ENCODE data around the gene NFIX. TPM values are rescaled to one million over a fixed set of nuclear protein-coding genes. Genes with fewer than 3 reads are reported as not detected.

NFIX gene
- total and polyA plus RNA-seq, 2 experiments from 2014 or later: 0.06 to 0.14 TPM

DNA sequence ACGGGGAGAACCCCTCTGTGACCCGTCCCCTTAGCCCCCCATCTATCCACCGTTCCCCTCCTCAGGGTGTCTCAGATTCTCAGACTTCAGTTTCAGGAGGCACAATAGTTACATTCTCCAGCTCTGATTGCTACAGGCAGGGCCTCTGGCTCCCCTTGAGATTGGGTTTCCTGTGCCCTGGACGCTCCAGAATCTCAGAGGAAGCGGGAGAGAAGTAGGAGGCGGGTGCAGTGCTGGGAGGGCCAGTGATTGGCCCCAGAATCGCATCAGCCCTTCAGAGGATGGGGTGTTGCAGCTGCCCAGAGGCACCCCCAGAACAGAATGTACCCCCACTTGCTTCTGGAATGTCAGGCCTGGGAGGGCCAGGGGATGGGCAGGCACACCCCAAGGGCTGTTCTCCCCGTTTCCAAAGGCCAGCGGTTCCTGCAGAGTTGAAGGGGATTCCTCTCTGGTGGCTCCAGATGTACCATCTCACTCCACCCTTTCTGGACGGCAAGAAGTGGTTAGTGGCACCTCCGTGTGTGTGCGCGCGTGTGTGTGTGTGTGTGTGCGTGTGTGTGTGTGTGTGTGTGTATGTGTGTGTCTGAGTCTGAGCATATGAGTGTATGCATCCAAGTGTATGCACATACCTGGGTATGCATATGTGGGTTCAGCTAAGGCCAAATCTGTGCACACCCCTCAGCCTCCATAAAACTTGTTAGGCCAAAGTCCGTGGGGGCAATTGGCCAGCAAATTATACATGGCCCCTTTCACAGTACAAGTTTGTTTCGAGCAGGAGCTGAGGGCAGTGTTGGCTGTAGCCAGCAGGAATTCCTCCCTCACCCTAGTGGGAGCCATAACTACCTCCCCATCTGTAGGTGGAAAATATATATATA is 71.9 kb downstream of the NFIX start (continued):
- TF ChIP-seq, protein P1, sequence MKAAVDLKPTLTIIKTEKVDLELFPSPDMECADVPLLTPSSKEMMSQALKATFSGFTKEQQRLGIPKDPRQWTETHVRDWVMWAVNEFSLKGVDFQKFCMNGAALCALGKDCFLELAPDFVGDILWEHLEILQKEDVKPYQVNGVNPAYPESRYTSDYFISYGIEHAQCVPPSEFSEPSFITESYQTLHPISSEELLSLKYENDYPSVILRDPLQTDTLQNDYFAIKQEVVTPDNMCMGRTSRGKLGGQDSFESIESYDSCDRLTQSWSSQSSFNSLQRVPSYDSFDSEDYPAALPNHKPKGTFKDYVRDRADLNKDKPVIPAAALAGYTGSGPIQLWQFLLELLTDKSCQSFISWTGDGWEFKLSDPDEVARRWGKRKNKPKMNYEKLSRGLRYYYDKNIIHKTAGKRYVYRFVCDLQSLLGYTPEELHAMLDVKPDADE (IDR thresholded peaks at IDR 0.05): no peak
- no peak for TF ChIP-seq ZNF114 (CRISPR knock-in tag; IDR thresholded peaks at IDR 0.05)

DNA sequence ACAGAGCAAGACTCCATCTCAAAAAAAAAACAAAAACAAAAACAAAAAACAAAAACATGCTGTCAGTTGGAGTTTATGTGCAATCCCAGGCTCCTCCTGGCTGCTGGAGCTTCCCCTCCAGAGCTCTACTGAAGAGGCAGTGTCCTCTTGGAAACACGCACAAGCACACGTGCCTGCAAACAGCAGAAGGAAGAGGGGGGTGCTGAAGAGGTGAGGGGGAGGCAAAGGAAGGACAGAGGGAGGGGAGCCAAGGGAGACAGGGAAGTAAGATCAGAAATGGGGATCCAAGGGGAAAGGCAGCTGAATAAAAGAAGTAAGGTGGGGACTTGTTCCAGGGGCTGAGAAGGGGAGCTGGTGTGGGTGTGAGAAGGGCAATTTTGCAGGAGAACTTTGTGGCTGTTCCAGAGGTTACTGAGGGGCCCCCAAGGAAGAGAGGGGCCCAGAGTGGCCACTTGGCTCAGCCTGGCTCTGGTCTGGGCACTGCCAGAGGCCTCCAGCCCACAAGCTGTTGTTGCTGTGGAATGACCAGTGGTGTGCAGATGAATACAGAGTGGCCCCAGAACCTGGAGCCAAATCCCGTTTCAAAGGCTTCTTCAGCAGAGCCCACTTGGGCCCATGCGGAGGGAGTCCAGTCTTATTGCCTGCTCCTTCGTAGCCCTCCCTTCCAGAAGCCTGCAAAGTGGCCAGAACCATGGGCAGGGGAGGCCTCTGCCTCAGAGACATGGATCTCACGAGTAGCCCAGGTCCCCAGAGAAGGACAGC is 73.0 kb downstream of the NFIX start:
- Histone ChIP-seq H3K9me2 (ENCODE audit: insufficient read depth) (no peaks in the 10 kb centered on the region), H3F3A (replicated peaks; ENCODE audit: low read depth) (no peaks in the 10 kb centered on the region), H3K79me2 (replicated peaks; ENCODE audit: insufficient read depth) (no peaks in the 10 kb centered on the region), H4K20me1 (replicated peaks; ENCODE audit: insufficient read depth) (no peaks in the 10 kb centered on the region), H2AFZ (no peak overlapping the region), H3K4me2 (no peak overlapping the region), H3K4me3 (no peak overlapping the region), H3K4me1 (ENCODE audit: insufficient read depth) (no peaks in the 10 kb centered on the region), H3K36me3 (ENCODE audit: insufficient read depth) (no peaks in the 10 kb centered on the region), H3K27ac (ENCODE audit: low read depth) (no peak overlapping the region), H3K27me3 (ENCODE audit: insufficient read depth) (peaks cover 17% of the 10 kb centered on the region)
- no peaks in the 10 kb centered on the region for H3K9me3 Mint-ChIP-seq
- H3K27me3 Mint-ChIP-seq (ENCODE audit: insufficient read depth, low read depth, poor library complexity): peaks cover 21% of the 10 kb centered on the region
- H3K27ac Mint-ChIP-seq: no peak overlapping the region
- DNase-seq (ENCODE audit: low spot score) (no peak), ATAC-seq (no peak)
- H3K4me3 Mint-ChIP-seq: no peak overlapping the region
- H3K36me3 Mint-ChIP-seq (ENCODE audit: low read depth): no peaks in the 10 kb centered on the region
- H3K4me1 Mint-ChIP-seq: no peaks in the 10 kb centered on the region
- TF ChIP-seq NANOG (IDR thresholded peaks at IDR 0.05; ENCODE audit: borderline replicate concordance): no peak
- no peak for TF ChIP-seq POLR2AphosphoS5 (IDR thresholded peaks at IDR 0.05; ENCODE audit: low read depth)
- no peak for TF ChIP-seq ZNF114 (CRISPR knock-in tag; IDR thresholded peaks at IDR 0.05)
- TF ChIP-seq STAT1 (IDR thresholded peaks at IDR 0.05; ENCODE audit: unreplicated experiment): no peak
- TF ChIP-seq EZH2phosphoT487 (IDR thresholded peaks at IDR 0.05; ENCODE audit: unreplicated experiment): no peak
- TF ChIP-seq CREB1 (CRISPR knock-in tag; IDR thresholded peaks at IDR 0.05; ENCODE audit: low read depth): no peak
- TF ChIP-seq, protein P2, sequence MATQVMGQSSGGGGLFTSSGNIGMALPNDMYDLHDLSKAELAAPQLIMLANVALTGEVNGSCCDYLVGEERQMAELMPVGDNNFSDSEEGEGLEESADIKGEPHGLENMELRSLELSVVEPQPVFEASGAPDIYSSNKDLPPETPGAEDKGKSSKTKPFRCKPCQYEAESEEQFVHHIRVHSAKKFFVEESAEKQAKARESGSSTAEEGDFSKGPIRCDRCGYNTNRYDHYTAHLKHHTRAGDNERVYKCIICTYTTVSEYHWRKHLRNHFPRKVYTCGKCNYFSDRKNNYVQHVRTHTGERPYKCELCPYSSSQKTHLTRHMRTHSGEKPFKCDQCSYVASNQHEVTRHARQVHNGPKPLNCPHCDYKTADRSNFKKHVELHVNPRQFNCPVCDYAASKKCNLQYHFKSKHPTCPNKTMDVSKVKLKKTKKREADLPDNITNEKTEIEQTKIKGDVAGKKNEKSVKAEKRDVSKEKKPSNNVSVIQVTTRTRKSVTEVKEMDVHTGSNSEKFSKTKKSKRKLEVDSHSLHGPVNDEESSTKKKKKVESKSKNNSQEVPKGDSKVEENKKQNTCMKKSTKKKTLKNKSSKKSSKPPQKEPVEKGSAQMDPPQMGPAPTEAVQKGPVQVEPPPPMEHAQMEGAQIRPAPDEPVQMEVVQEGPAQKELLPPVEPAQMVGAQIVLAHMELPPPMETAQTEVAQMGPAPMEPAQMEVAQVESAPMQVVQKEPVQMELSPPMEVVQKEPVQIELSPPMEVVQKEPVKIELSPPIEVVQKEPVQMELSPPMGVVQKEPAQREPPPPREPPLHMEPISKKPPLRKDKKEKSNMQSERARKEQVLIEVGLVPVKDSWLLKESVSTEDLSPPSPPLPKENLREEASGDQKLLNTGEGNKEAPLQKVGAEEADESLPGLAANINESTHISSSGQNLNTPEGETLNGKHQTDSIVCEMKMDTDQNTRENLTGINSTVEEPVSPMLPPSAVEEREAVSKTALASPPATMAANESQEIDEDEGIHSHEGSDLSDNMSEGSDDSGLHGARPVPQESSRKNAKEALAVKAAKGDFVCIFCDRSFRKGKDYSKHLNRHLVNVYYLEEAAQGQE (IDR thresholded peaks at IDR 0.05; ENCODE audit: unreplicated experiment): no peak
- TF ChIP-seq JUNB (IDR thresholded peaks at IDR 0.05; ENCODE audit: unreplicated experiment): no peak
- TF ChIP-seq, protein P3, sequence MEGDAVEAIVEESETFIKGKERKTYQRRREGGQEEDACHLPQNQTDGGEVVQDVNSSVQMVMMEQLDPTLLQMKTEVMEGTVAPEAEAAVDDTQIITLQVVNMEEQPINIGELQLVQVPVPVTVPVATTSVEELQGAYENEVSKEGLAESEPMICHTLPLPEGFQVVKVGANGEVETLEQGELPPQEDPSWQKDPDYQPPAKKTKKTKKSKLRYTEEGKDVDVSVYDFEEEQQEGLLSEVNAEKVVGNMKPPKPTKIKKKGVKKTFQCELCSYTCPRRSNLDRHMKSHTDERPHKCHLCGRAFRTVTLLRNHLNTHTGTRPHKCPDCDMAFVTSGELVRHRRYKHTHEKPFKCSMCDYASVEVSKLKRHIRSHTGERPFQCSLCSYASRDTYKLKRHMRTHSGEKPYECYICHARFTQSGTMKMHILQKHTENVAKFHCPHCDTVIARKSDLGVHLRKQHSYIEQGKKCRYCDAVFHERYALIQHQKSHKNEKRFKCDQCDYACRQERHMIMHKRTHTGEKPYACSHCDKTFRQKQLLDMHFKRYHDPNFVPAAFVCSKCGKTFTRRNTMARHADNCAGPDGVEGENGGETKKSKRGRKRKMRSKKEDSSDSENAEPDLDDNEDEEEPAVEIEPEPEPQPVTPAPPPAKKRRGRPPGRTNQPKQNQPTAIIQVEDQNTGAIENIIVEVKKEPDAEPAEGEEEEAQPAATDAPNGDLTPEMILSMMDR (conservative IDR thresholded peaks at IDR 0.05; ENCODE audit: low read depth in 2 of 2): no peak
- TF ChIP-seq EZH2 (IDR thresholded peaks at IDR 0.05; ENCODE audit: low read depth, unreplicated experiment): no peak
- TF ChIP-seq ZNF331 (CRISPR knock-in tag; IDR thresholded peaks at IDR 0.05; ENCODE audit: low read depth): no peak

All from GM23338 (cell line).